ENCODE measurements around the gene RNF114.
"Not testable (repeated sequence)": the region's sequence is repeated elsewhere in the genome, so short reads cannot be mapped to it uniquely, and the experiment has no call there.

RNF114 gene

DNA sequence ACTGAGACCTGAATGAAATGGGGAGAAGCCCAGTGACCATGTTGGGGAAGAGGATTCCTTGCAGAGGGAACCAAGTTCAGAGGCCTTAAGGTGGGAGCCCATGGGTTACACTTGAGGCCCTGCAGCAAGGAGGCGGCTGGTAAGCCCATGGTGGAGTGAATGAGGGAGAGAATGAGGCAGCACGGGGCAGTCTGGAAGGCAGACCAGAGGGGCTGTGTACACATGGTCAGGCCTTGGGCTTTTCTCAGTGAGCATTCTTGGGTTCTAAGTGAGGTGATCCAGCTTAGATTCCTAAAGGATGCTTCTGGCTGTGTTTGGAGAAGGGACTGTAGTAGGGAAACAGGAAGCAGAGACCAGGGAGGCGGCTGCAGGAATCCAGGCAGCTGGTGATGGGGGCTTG is 19.0 kb downstream of the RNF114 start:
- no peak overlapping the region for H3K27ac ChIP-seq (ENCODE audit: low read length)
- no peaks in the 10 kb centered on the region for H3K9me3 ChIP-seq (ENCODE audit: insufficient read depth, low read length)
- H3K4me1 ChIP-seq (ENCODE audit: low read length): peaks cover 34% of the 10 kb centered on the region
- no peak overlapping the region for H3K4me3 ChIP-seq (ENCODE audit: low read length)
- TF ChIP-seq EZH2phosphoT487 (IDR thresholded peaks at IDR 0.05; ENCODE audit: low read depth): no peak
- TF ChIP-seq, protein P1, sequence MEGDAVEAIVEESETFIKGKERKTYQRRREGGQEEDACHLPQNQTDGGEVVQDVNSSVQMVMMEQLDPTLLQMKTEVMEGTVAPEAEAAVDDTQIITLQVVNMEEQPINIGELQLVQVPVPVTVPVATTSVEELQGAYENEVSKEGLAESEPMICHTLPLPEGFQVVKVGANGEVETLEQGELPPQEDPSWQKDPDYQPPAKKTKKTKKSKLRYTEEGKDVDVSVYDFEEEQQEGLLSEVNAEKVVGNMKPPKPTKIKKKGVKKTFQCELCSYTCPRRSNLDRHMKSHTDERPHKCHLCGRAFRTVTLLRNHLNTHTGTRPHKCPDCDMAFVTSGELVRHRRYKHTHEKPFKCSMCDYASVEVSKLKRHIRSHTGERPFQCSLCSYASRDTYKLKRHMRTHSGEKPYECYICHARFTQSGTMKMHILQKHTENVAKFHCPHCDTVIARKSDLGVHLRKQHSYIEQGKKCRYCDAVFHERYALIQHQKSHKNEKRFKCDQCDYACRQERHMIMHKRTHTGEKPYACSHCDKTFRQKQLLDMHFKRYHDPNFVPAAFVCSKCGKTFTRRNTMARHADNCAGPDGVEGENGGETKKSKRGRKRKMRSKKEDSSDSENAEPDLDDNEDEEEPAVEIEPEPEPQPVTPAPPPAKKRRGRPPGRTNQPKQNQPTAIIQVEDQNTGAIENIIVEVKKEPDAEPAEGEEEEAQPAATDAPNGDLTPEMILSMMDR (IDR thresholded peaks at IDR 0.05; ENCODE audit: low read depth, low read length): no peak
- peaks cover 64% of the 10 kb centered on the region for H3K36me3 ChIP-seq (replicated peaks; ENCODE audit: low read depth, low read length)
- no peaks in the 10 kb centered on the region for H3K27me3 ChIP-seq (ENCODE audit: low read depth, low read length)
- H3K9ac ChIP-seq (ENCODE audit: low read length): no peak overlapping the region
- H3K4me2 ChIP-seq (ENCODE audit: low read length): no peak overlapping the region
- H3K79me2 ChIP-seq (ENCODE audit: low read length): no peaks in the 10 kb centered on the region
- H4K20me1 ChIP-seq (ENCODE audit: insufficient read depth, low read length): no peaks in the 10 kb centered on the region
- no peak overlapping the region for H2AFZ ChIP-seq (ENCODE audit: low read depth, low read length)

DNA sequence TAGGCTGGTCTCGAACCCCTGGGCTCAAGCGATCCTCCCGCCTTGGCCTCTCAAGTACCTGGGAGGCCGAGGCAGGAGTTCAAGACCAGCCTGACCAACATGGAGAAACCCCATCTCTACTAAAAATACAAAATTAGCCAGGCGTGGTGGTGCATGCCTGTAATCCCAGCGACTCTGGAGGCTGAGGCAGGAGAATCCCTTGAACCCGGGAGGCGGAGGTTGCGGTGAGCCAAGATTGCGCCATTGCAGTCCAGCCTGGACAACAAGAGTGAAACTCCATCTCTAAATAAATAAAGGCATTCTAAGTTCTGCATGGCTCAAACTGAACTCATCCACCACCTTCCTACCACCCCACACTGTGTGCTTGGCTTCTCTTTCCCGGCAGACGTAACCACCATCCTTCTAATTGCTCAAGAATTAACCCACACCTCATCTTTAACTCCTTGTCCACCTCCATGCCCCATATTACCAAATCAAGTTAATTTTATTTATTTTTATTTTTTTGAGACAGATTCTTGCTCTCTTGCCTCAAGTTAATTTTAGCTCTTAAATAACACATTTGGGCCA is 19.7 kb downstream of the RNF114 start:
- not testable (repeated sequence) for H3K79me2 ChIP-seq (ENCODE audit: low read length); H2AFZ ChIP-seq (ENCODE audit: low read depth, low read length); H4K20me1 ChIP-seq (ENCODE audit: insufficient read depth, low read length); H3K9me3 ChIP-seq (ENCODE audit: insufficient read depth, low read length); H3K9ac ChIP-seq (ENCODE audit: low read length); H3K27me3 ChIP-seq (ENCODE audit: low read depth, low read length); H3K27ac ChIP-seq (ENCODE audit: low read length); H3K4me3 ChIP-seq (ENCODE audit: low read length); H3K4me2 ChIP-seq (ENCODE audit: low read length)
- peaks cover 60% of the 10 kb centered on the region for H3K36me3 ChIP-seq (replicated peaks; ENCODE audit: low read depth, low read length)
- H3K4me1 ChIP-seq (ENCODE audit: low read length): peaks cover 34% of the 10 kb centered on the region

DNA sequence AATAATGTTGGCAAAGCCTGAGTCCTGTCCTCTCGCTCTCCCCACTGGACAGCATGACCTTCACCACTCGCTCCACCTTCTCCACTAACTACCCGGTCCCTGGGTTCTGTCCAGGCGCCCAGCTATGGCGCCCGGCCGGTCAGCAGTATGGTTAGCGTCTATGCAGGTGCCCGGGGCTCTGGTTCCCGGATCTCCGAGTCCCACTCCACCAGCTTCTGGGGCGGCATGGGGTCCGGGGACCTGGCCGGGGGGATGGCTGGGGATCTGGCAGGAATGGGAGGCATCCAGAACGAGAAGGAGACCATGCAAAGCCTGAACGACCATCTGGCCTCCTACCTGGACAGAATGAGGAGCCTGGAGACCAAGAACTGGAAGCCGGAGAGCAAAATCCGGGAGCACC is 20.5 kb downstream of the RNF114 start:
- H3K27me3 ChIP-seq (ENCODE audit: low read depth, low read length): no peaks in the 10 kb centered on the region
- peak overlapping the region; percentile 87 for H3K27ac ChIP-seq (ENCODE audit: low read length)
- peaks cover 34% of the 10 kb centered on the region for H3K4me1 ChIP-seq (ENCODE audit: low read length)
- no peak overlapping the region for H2AFZ ChIP-seq (ENCODE audit: low read depth, low read length)
- peaks cover 54% of the 10 kb centered on the region for H3K36me3 ChIP-seq (replicated peaks; ENCODE audit: low read depth, low read length)
- H3K4me3 ChIP-seq (ENCODE audit: low read length): no peak overlapping the region
- H4K20me1 ChIP-seq (ENCODE audit: insufficient read depth, low read length): no peaks in the 10 kb centered on the region
- TF ChIP-seq, protein P1 (IDR thresholded peaks at IDR 0.05; ENCODE audit: low read depth, low read length): no peak
- no peak for TF ChIP-seq EZH2phosphoT487 (IDR thresholded peaks at IDR 0.05; ENCODE audit: low read depth)
- H3K9ac ChIP-seq (ENCODE audit: low read length): no peak overlapping the region
- no peaks in the 10 kb centered on the region for H3K9me3 ChIP-seq (ENCODE audit: insufficient read depth, low read length)
- no peaks in the 10 kb centered on the region for H3K79me2 ChIP-seq (ENCODE audit: low read length)
- H3K4me2 ChIP-seq (ENCODE audit: low read length): peak overlapping the region; percentile 36

DNA sequence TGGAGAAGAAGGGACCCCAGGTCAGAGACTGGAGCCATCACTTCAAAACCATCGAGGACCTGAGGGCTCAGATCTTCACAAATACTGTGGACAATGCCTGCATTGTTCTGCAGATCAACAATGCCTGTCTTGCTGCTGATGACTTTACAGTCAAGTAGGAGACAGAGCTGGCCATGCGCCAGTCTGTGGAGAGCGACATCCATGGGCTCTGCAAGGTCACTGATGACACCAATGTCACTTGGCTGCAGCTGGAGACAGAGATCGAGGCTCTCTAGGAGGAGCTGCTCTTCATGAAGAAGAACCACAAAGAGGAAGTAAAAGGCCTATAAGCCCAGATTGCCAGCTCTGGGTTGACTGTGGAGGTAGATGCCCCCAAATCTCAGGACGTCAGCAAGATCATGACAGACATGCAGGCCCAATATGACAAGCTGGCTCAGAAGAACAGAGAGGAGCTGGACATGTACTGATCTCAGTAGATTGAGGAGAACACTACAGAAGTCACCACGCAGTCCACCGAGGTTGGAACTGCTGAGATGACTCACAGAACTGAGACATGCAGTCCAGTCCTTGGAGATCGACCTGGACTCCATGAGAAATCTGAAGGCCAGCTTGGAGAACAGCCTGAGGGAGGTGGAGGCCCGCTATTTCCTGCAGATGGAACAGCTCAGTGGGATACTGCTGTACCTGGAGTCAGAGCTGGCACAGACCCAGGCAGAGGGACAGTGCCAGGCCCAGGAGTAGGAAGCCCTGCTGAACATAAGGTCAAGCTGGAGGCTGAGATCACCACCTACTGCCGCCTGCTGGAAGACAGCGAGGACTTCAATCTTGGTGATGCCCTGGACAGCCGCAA is 21.1 kb downstream of the RNF114 start:
- peak overlapping the region; percentile 87 for H3K27ac ChIP-seq (ENCODE audit: low read length)
- not testable (repeated sequence) for H2AFZ ChIP-seq (ENCODE audit: low read depth, low read length); H3K27me3 ChIP-seq (ENCODE audit: low read depth, low read length); H3K9me3 ChIP-seq (ENCODE audit: insufficient read depth, low read length); H3K79me2 ChIP-seq (ENCODE audit: low read length); H4K20me1 ChIP-seq (ENCODE audit: insufficient read depth, low read length)
- H3K4me1 ChIP-seq (ENCODE audit: low read length): peaks cover 34% of the 10 kb centered on the region
- TF ChIP-seq, protein P1 (IDR thresholded peaks at IDR 0.05; ENCODE audit: low read depth, low read length): peak; percentile 24
- H3K36me3 ChIP-seq (replicated peaks; ENCODE audit: low read depth, low read length): peaks cover 49% of the 10 kb centered on the region
- peak overlapping the region; percentile 4; the same call in 1 of the 2 replicates for H3K4me3 ChIP-seq (ENCODE audit: low read length)
- peak overlapping the region; percentile 57; the same call in 1 of the 2 replicates for H3K9ac ChIP-seq (ENCODE audit: low read length)
- H3K4me2 ChIP-seq (ENCODE audit: low read length): peak overlapping the region; percentile 36
